ENCODE results near the gene JTB.

JTB gene

GRCh38 chr1:153933955-153934354, 43.5 kb downstream of the JTB start:
- Histone ChIP-seq H3K27ac (no peak overlapping the region), H3K9me3 (ENCODE audit: control insufficient read depth, low read length) (no peaks in the 10 kb centered on the region), H3K4me2 (ENCODE audit: low read length) (no peak overlapping the region), H3K79me2 (no peaks in the 10 kb centered on the region), H3K27me3 (ENCODE audit: control insufficient read depth, insufficient read depth, low read length) (no peaks in the 10 kb centered on the region), H2AFZ (no peak overlapping the region), H3K36me3 (ENCODE audit: control insufficient read depth, insufficient read depth, low read length) (no peaks in the 10 kb centered on the region), H3K9ac (no peak overlapping the region), H3K4me3 (ENCODE audit: low read depth, low read length) (no peak overlapping the region), H3K4me1 (no peaks in the 10 kb centered on the region)
- TF ChIP-seq, protein P1, sequence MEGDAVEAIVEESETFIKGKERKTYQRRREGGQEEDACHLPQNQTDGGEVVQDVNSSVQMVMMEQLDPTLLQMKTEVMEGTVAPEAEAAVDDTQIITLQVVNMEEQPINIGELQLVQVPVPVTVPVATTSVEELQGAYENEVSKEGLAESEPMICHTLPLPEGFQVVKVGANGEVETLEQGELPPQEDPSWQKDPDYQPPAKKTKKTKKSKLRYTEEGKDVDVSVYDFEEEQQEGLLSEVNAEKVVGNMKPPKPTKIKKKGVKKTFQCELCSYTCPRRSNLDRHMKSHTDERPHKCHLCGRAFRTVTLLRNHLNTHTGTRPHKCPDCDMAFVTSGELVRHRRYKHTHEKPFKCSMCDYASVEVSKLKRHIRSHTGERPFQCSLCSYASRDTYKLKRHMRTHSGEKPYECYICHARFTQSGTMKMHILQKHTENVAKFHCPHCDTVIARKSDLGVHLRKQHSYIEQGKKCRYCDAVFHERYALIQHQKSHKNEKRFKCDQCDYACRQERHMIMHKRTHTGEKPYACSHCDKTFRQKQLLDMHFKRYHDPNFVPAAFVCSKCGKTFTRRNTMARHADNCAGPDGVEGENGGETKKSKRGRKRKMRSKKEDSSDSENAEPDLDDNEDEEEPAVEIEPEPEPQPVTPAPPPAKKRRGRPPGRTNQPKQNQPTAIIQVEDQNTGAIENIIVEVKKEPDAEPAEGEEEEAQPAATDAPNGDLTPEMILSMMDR (IDR thresholded peaks at IDR 0.05), result no peak

- H3K79me2 ChIP-seq, result no peaks in the 10 kb centered on the region
- H3K4me2 ChIP-seq (ENCODE audit: low read length), result no peak overlapping the region
- TF ChIP-seq, protein P1 (IDR thresholded peaks at IDR 0.05), result no peak
- H3K27ac ChIP-seq, result no peak overlapping the region
- H3K36me3 ChIP-seq (ENCODE audit: control insufficient read depth, insufficient read depth, low read length), result no peaks in the 10 kb centered on the region
- H2AFZ ChIP-seq, result no peak overlapping the region
- no peaks in the 10 kb centered on the region for H3K27me3 ChIP-seq (ENCODE audit: control insufficient read depth, insufficient read depth, low read length)
- no peak overlapping the region for H3K4me3 ChIP-seq (ENCODE audit: low read depth, low read length)
- no peak overlapping the region for H3K9ac ChIP-seq
- no peaks in the 10 kb centered on the region for H3K9me3 ChIP-seq (ENCODE audit: control insufficient read depth, low read length)
- H3K4me1 ChIP-seq, result no peaks in the 10 kb centered on the region
Observed at GRCh38 chr1:153933430-153933829, 44.0 kb downstream of the JTB start.

DNA sequence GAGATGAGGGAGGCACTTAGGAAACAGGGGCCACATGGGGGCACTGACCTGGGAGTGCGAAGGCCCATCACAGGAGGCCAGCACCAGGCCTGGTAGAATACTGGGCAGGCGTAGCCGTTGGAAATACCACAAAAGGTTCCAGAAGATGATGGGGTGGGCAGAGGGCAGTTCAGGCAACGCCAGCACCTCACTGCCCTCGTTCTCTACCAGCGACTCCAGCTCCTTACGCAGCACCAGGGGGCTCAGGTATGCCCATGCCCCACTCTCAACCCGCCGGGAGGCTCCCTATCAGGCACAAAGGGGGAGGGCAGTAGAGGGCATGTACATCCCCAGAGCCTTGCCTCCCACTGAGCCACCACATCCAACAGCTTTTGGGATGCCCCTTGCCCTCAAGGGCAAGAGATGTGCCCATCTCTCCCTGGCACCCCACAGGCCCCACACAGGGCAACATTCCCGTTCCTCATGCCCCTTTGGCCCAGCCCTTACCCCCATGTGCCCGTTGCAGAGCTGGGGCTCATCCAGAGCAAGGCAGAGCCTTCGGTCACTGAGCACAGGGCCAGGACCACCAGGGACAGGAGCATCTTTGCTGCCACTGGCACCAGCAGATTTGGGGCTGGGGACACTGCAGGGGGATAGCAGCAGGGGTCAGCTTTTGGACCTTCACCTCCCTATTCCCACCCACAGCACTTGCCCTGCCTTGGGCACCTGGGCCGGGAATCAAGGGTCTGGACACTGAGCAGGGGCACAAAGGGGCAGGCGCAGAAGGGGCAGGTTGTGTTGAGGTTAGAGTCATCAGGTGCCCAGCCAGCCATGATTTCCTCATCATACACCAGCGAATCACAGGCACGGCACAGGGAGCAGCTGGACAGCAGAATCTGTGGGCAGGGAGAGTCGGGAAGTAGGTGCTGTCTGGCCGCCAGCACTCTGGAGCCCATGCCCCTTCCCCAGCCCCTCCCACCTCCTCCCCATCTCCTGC, 45.0 kb downstream of the JTB start:
- no peaks in the 10 kb centered on the region for H3K36me3 ChIP-seq (ENCODE audit: control insufficient read depth, insufficient read depth, low read length)

DNA sequence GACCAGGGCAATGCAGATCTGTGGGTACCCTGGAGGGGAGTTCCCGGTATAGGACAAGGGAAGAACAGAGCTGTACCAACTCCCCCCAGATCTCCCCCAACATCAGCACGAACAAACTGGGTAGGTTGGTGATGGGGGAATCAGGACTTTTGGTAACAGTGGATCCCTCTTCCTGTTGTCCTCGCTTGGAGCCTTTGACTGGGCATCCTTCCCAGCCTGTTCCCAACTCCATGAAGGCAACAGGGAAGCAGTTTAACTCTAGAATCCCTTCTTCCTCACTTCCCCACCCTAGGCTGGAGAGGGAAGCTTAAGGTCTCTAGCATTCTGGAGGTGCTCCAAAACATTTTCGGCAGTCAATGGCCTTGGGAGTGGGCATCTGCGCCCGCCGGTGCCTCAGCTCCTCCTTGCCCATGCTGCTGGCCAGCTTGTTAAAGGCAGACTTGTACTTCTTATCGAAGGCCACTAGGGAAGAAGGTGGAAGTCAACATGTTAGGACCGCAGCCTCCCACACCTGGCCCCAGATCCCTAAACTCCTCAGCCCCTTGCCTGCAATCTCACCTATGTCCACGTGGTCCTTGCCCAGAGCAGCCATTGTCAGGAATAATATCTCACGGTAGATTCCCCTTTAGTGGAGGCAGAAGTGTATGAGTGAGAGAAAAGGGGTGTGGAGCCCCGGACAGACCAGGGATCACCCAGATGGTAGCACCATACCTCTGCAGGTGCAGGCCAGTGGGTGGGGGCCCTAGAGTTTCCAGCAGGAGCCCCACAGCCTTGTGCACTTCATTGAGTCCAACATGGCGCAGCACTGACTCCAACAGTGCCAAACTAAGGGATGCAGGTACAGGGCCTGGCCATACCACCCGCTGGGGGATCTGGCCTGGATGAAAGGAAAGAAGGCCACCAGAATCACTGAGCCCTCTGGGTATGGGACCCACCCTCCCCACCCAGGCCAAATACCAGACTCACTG, 47.2 kb downstream of the JTB start:
- Histone ChIP-seq H3K27me3 (ENCODE audit: control insufficient read depth, insufficient read depth, low read length) (no peaks in the 10 kb centered on the region), H3K27ac (no peak overlapping the region), H3K36me3 (ENCODE audit: control insufficient read depth, insufficient read depth, low read length) (no peaks in the 10 kb centered on the region)

More for the DNA sequence above, 45.0 kb downstream of the JTB start:
- Histone ChIP-seq H3K9ac (no peak overlapping the region), H3K27me3 (ENCODE audit: control insufficient read depth, insufficient read depth, low read length) (no peaks in the 10 kb centered on the region), H3K27ac (no peak overlapping the region), H2AFZ (no peak overlapping the region), H3K9me3 (ENCODE audit: control insufficient read depth, low read length) (no peaks in the 10 kb centered on the region), H3K79me2 (no peaks in the 10 kb centered on the region), H3K4me3 (ENCODE audit: low read depth, low read length) (no peak overlapping the region), H3K4me1 (no peaks in the 10 kb centered on the region), H3K4me2 (ENCODE audit: low read length) (no peak overlapping the region)
- TF ChIP-seq, protein P1 (IDR thresholded peaks at IDR 0.05), result no peak

More for the DNA sequence above, 47.2 kb downstream of the JTB start:
- Histone ChIP-seq H3K79me2 (no peaks in the 10 kb centered on the region), H2AFZ (no peak overlapping the region), H3K4me1 (no peaks in the 10 kb centered on the region), H3K9me3 (ENCODE audit: control insufficient read depth, low read length) (no peaks in the 10 kb centered on the region), H3K4me2 (ENCODE audit: low read length) (no peak overlapping the region), H3K4me3 (ENCODE audit: low read depth, low read length) (no peak overlapping the region), H3K9ac (no peak overlapping the region)
- TF ChIP-seq, protein P1 (IDR thresholded peaks at IDR 0.05), result no peak
